GM12891 (cell line): ENCODE measurements around the gene BEGAIN.

ENCODE experiments used
- DNase-seq: peaks from one replicate; pipeline ENCODE4 v3.0.0; 2011; ENCODE audit warnings: low spot score; ENCODE audit not compliant: insufficient read length
- FAIRE-seq: peaks from 2 replicates; lab custom pipeline; 2011; peaks lifted over from hg19 to GRCh38; lab: Jason Lieb, UNC
- PAX5 ChIP-seq: IDR thresholded peaks from 2 replicates; pipeline ENCODE4 v1.6.1; 2011; ENCODE audit warnings: low read length, moderate library complexity, mild to moderate bottlenecking; ENCODE audit not compliant: insufficient read depth, severe bottlenecking
- POLR2A ChIP-seq: IDR thresholded peaks from 2 replicates; pipeline ENCODE4 v1.6.1; 2011; ENCODE audit warnings: low read depth, low read length, control low read depth
- POLR2AphosphoS5 ChIP-seq: IDR thresholded peaks from 2 replicates; pipeline ENCODE4 v1.6.1; 2011; ENCODE audit warnings: low read depth, low read length, control low read depth
- POU2F2 ChIP-seq: IDR thresholded peaks from 2 replicates; pipeline ENCODE4 v1.6.1; 2011; ENCODE audit warnings: low read depth, mild to moderate bottlenecking, control low read depth, low read length, moderate library complexity
- SPI1 ChIP-seq: IDR thresholded peaks from 2 replicates; pipeline ENCODE4 v1.6.1; 2011; ENCODE audit warnings: low read depth, low read length, control low read depth
- TAF1 ChIP-seq: IDR thresholded peaks from 2 replicates; pipeline ENCODE4 v1.6.1; 2011; ENCODE audit warnings: low read depth, low read length, control low read depth

The BEGAIN gene

DNA sequence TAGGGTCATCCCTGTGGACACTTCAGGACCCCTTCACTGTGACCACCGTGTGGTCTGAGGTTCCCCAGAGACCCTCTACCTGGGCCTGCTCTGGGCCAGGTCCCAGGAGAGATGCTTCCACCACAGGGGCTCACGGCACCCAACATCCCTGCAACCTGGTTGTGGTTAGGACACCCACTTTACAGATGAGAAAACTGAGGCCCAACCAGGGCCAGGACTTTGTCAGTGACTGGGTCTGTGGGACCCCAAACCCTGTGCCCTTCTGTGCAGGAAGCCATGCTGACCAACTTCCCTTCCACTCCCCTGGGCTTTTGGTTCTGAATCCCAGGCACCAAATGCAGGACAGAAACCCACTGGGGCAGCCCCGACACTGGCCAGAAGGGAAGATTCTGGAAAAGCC, 21.6 kb downstream of the BEGAIN start:
- DNase-seq (no peak), FAIRE-seq (no peak)
- no peak for TF ChIP-seq POU2F2
- no peak for TF ChIP-seq TAF1

DNA sequence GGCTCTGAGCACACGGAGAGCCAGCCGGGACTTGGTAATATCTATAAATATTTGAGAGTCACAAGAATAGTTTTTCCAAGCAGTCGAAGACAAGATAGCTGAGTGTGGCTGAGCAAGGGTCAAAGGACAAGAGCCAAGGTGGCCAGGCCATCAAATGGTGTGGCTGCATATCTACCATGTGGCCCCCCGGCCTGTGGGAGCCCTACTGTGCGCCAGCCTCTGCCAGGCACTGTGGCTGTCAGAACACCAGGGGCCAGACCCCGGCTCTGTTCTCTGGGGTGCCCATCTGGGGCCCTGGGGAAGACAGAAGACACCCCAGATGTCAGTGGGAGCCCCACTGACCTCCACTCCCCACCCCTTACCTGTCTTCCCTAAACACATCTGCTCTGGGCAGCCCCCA, 22.7 kb downstream of the BEGAIN start:
- FAIRE-seq (no peak), DNase-seq (no peak)
- TF ChIP-seq POLR2AphosphoS5, result no peak

DNA sequence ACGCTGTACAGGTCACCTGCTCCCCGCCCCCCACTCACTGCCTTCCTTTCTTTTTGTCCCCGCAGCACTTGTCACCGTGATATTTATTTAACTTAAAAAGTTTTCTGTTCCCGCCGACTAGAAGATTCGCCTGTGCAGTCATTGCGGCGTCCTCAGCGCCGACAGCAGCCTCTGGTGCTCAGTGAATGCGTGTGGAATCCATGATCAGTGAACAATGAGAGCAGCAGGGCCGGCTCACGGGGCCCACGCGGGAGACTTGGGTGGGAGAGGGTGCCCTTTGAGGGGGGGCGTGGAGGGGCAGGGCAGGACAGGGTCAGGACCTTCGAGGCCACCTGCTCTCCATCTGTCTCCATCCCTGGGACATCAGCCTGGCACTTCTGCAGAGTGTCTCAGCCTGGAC, 24.5 kb downstream of the BEGAIN start:
- FAIRE-seq (no peak), DNase-seq (no peak)
- TF ChIP-seq PAX5 (no peak), TAF1 (no peak), SPI1 (no peak), POU2F2 (no peak), POLR2AphosphoS5 (no peak), POLR2A (no peak)

- no peak for FAIRE-seq
- no peak for TF ChIP-seq POU2F2
Observed at GRCh38 chr14:100561005-100561404, 26.2 kb downstream of the BEGAIN start.

DNA sequence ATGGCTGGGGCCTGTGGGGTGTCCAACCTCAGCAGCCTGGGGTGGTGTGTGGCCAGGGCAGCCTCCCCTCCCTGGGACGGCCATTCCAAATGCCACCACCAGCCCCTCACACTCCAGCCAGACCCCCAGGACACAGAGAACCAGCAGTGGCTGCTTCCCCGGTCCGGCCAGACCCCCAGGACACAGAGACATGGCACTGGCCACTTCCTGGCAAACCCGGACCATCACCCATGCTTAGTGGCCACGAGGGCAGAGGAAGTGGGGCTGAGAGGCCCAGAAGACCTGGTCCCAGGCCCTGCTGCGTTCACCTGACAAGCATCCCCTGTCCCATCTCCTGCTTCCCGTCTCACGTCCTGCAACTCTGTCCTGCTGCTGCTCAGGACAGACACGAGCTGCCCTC, 26.7 kb downstream of the BEGAIN start:
- TF ChIP-seq TAF1 (no peak), POLR2AphosphoS5 (no peak), PAX5 (no peak), SPI1 (no peak), POU2F2 (no peak), POLR2A (no peak)
- no peak for FAIRE-seq

More at GRCh38 chr14:100561005-100561404, 26.2 kb downstream of the BEGAIN start:
- no peak for DNase-seq

GRCh38 chr14:100559455-100559854, 27.8 kb downstream of the BEGAIN start:
- DNase-seq (no peak), FAIRE-seq (no peak)
- TF ChIP-seq POLR2A, result no peak
- no peak for TF ChIP-seq POU2F2
- TF ChIP-seq SPI1, result no peak
- no peak for TF ChIP-seq TAF1
- TF ChIP-seq PAX5, result no peak
- TF ChIP-seq POLR2AphosphoS5, result no peak

More for the DNA sequence above, 26.7 kb downstream of the BEGAIN start:
- no peak for DNase-seq

DNA sequence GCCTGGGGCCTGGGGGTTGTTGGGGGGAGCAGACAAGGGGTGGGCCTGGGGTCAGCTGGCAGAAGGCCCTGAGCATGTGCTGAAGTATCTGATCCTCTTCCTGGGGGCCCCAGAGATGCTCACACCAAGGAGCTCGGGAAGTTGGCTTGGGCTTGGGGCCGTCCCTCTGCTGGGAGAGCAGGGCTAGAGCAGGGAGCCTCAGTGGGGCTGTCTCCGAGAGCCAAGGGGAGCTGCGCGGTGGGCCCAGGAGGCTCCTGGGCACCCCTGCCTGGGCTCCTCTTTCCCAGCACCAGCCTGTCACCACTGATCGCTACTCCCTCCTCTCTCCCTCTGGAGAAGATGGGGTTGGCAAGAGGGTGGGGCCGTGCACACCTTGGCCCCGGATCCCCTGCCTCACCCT, 28.3 kb downstream of the BEGAIN start:
- TF ChIP-seq TAF1, result no peak
- TF ChIP-seq POLR2A, result no peak
- no peak for TF ChIP-seq POU2F2
- TF ChIP-seq POLR2AphosphoS5, result no peak
- no peak for TF ChIP-seq SPI1
- TF ChIP-seq PAX5, result no peak
- no peak for FAIRE-seq
- no peak for DNase-seq

GRCh38 chr14:100558226-100558625, 29.0 kb downstream of the BEGAIN start:
- TF ChIP-seq POLR2AphosphoS5 (no peak), PAX5 (no peak), SPI1 (no peak), POLR2A (no peak), TAF1 (no peak), POU2F2 (no peak)
- DNase-seq (no peak), FAIRE-seq (no peak)

DNA sequence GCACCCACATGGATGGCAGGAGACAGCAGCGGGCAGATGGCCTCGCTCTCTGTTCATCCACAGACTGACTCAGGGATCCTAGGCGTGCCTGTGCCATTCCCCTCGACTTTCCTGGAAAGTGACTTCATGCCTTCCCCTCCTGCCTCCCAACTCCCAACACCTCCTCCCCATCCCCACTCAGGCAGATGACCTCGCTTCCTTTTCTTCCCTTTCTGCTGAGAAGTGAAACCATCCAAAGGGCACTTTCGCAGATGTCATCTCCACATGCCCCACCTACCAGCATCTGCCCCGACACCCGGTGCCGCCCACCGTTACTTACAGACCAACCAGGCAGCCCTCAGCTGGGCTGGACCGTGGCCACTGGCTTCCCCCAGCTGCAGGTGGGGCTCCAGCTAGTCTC, 29.6 kb downstream of the BEGAIN start:
- FAIRE-seq, result no peak
- no peak for TF ChIP-seq POLR2AphosphoS5
- no peak for TF ChIP-seq POU2F2
- TF ChIP-seq POLR2A, result no peak
- no peak for TF ChIP-seq PAX5
- no peak for TF ChIP-seq SPI1
- no peak for TF ChIP-seq TAF1
- no peak for DNase-seq

DNA sequence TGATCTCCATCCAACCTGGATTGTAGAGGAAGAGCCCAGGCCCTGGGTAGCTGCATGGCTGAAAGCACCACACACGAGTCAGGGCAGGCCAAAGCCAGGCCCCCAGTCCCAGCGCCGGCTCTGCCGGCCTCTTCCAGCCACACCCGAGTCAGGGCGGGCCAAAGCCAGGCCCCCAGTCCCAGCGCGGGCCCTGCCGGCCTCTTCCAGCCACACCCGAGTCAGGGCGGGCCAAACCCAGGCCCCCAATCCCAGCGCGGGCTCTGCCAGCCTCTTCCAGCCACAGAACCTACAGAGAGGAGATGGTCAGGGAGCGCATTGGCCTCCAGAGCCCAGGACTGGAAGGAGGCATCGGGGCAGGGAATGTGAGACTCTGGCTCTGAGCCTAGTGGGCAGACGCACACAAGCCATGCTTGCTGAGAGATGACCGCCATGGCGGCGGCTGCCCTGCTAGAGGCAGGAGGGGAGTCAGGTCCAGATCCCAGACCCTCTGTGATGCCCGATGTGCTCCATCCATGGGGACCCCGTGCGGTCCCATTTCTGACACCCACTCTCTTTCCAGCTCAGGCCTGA, 30.2 kb downstream of the BEGAIN start:
- TF ChIP-seq POU2F2 (no peak), SPI1 (no peak), TAF1 (no peak), PAX5 (no peak), POLR2AphosphoS5 (no peak), POLR2A (no peak)
- DNase-seq, result no peak
- FAIRE-seq, result no peak

DNA sequence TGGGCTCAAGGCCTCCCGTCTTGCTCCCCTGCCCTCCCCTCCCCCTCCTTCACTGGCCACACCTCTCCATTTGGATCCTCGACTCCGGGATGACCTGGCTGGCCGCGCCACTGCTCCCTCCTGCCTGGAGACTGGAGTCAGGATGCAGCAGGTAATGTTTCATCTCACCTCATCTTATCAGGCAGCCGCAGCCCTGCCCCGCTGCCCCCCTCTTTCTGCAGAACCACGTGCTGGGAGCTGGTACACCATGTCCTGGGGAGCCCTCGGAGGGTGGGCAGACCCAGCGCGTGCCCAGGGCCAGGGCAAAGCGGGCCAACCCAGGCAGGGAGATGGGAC, 31.1 kb downstream of the BEGAIN start:
- TF ChIP-seq TAF1, result no peak
- TF ChIP-seq PAX5, result no peak
- no peak for TF ChIP-seq SPI1
- TF ChIP-seq POU2F2, result no peak
- no peak for TF ChIP-seq POLR2A
- TF ChIP-seq POLR2AphosphoS5, result no peak
- DNase-seq (no peak), FAIRE-seq (no peak)
